CD14-positive monocyte (primary cell): ENCODE results near the gene PLIN3. TPM values are rescaled to one million over a fixed set of nuclear protein-coding genes. Genes with fewer than 3 reads are reported as not detected.
A peak's percentile ranks its signal among the peaks of the same experiment; 100 is the strongest.

Experiments
- DNase-seq, 3 donors: peaks; one replicate each; pipeline ENCODE4 v3.0.0-alpha.2; 2011 to 2022
- H2AFZ ChIP-seq: 2 replicates; pipeline ENCODE4 v1.6.0; 2012; ENCODE audit warnings: mild to moderate bottlenecking, low read depth, low read length, inconsistent platforms; ENCODE audit not compliant: insufficient read depth, poor library complexity, severe bottlenecking
- H3K27ac ChIP-seq, 2 donors: 1 replicate in 1 of 2; 2 replicates in 1 of 2; pipeline ENCODE4 v1.5.1; 2012 to 2013; ENCODE audit warnings: low read length in 2 of 2, control low read depth in 1 of 2, inconsistent platforms in 1 of 2, low read depth in 1 of 2, mild to moderate bottlenecking in 1 of 2
- H3K27me3 ChIP-seq, 2 donors: one replicate each; pipeline versions ENCODE4 v1.6.0 to v1.6.1; 2011 to 2013; ENCODE audit warnings: low read length in 2 of 2; ENCODE audit not compliant: control insufficient read depth in 2 of 2, insufficient read depth in 2 of 2
- H3K36me3 ChIP-seq, 2 donors: replicated peaks in 1 of 2; 1 replicate in 1 of 2; 2 replicates in 1 of 2; pipeline versions ENCODE4 v1.5.1 to v1.6.1; 2012 to 2013; ENCODE audit warnings: low read length in 2 of 2, control low read depth in 1 of 2, inconsistent platforms in 1 of 2, mild to moderate bottlenecking in 1 of 2; ENCODE audit not compliant: insufficient read depth in 2 of 2, control insufficient read depth in 1 of 2
- H3K4me1 ChIP-seq, 2 donors: 1 replicate in 1 of 2; 2 replicates in 1 of 2; pipeline versions ENCODE4 v1.5.1 to v1.6.1; 2012 to 2013; ENCODE audit warnings: low read length in 2 of 2, control low read depth in 1 of 2, inconsistent platforms in 1 of 2, mild to moderate bottlenecking in 1 of 2, moderate library complexity in 1 of 2; ENCODE audit not compliant: insufficient read depth in 2 of 2, control insufficient read depth in 1 of 2
- H3K4me2 ChIP-seq: replicated peaks from 2 replicates; pipeline ENCODE3; 2012; ENCODE audit warnings: low read length, moderate library complexity, mild to moderate bottlenecking; ENCODE audit not compliant: poor library complexity, severe bottlenecking; ENCODE audit errors: extremely low read depth
- H3K4me3 ChIP-seq, 3 experiments: fragments of 200-600 bp in 1 of 3; sonication (generic) in 1 of 3; replicated peaks in 1 of 3; 1 replicate in 2 of 3; 2 replicates in 1 of 3; pipeline ENCODE4 v1.5.1; 2011 to 2013; ENCODE audit warnings: low read length in 3 of 3, mild to moderate bottlenecking in 3 of 3, control low read depth in 2 of 3, low read depth in 2 of 3, inconsistent platforms in 1 of 3, moderate library complexity in 1 of 3
- H3K79me2 ChIP-seq: 2 replicates; pipeline ENCODE4 v1.6.0; 2012; ENCODE audit warnings: mild to moderate bottlenecking, control low read depth, inconsistent platforms, low read length, moderate library complexity; ENCODE audit not compliant: insufficient read depth
- H3K9ac ChIP-seq: 2 replicates; pipeline ENCODE4 v1.6.0; 2017; ENCODE audit warnings: low read length, mild to moderate bottlenecking; ENCODE audit not compliant: insufficient read depth, poor library complexity, severe bottlenecking
- H3K9me3 ChIP-seq, 2 donors: replicated peaks in 1 of 2; 1 replicate in 1 of 2; 2 replicates in 1 of 2; pipeline versions ENCODE4 v1.5.1 to v1.6.1; 2012 to 2013; ENCODE audit warnings: low read length in 2 of 2, control low read depth in 1 of 2; ENCODE audit not compliant: control insufficient read depth in 1 of 2, insufficient read depth in 1 of 2
- H4K20me1 ChIP-seq: 2 replicates; pipeline ENCODE4 v1.6.0; 2012; ENCODE audit warnings: mild to moderate bottlenecking, low read length, control low read depth, moderate library complexity; ENCODE audit not compliant: insufficient read depth
- H3K27ac Mint-ChIP-seq, 7 donors: one replicate each; pipeline ENCODE4 v1.8.0; 2020; ENCODE audit warnings: mild to moderate bottlenecking in 7 of 7, mixed read lengths in 7 of 7, moderate library complexity in 6 of 7, inconsistent platforms in 2 of 7
- H3K27me3 Mint-ChIP-seq, 3 donors: one replicate each; pipeline ENCODE4 v1.8.0; 2021 to 2022; ENCODE audit warnings: low read depth in 3 of 3, mild to moderate bottlenecking in 3 of 3, mixed read lengths in 3 of 3, moderate library complexity in 3 of 3, inconsistent platforms in 1 of 3
- H3K36me3 Mint-ChIP-seq, 2 donors: one replicate each; pipeline ENCODE4 v1.8.0; 2020; ENCODE audit warnings: mixed read lengths in 2 of 2, inconsistent platforms in 1 of 2, mild to moderate bottlenecking in 1 of 2
- H3K4me1 Mint-ChIP-seq: one replicate; pipeline ENCODE4 v1.8.0; 2020; ENCODE audit warnings: mild to moderate bottlenecking, mixed read lengths
- H3K4me3 Mint-ChIP-seq, 2 donors: one replicate each; pipeline ENCODE4 v1.8.0; 2020; ENCODE audit warnings: mild to moderate bottlenecking in 2 of 2, mixed read lengths in 2 of 2, moderate library complexity in 1 of 2
- H3K9me3 Mint-ChIP-seq, 7 donors: one replicate each; pipeline ENCODE4 v1.8.0; 2020 to 2022; ENCODE audit warnings: mixed read lengths in 7 of 7, mild to moderate bottlenecking in 6 of 7, moderate library complexity in 6 of 7, inconsistent platforms in 2 of 7
- CTCF ChIP-seq: fragments of 200-600 bp; IDR thresholded peaks from one replicate; pipeline ENCODE4 v1.8.0; 2022; ENCODE audit warnings: antibody characterized with exemption, mild to moderate bottlenecking
- WGBS: methylation state at CpG from one replicate; pipeline ENCODE4 v1.1.5; 2013; ENCODE audit warnings: missing lambda C conversion rate; ENCODE audit not compliant: insufficient coverage; 5-methylcytosine and 5-hydroxymethylcytosine counted together
- intact Hi-C, 2 donors: fragments of 100-400 bp; cut with micrococcal nuclease; formaldehyde crosslinking; loops; one replicate each; pipeline versions ENCODE4 v1.15.0 to v1.15.1; 2023
- polyA plus RNA-seq, 3 donors: library from polyadenylated mRNA; depleted of rRNA in 1 of 3; unstranded in 2 of 3; stranded (reverse) in 1 of 3; fragments of 300-500 nt in 2 of 3; fragments of >200 nt in 1 of 3; fragmentation: Illumina TruSeq in 2 of 3; gene quantifications; 1 replicate in 2 of 3; 2 replicates in 1 of 3; pipeline ENCODE4 v1.2.3, GENCODE V29; 2012 to 2021

The PLIN3 gene
- polyA plus RNA-seq, 3 donors = 78.8 to 151 (median 138) TPM

- H3K27ac Mint-ChIP-seq = peak within 1 kb of the TSS; percentile 91 to 98 (median 94)
- Histone ChIP-seq H3K4me3 (peak within 1 kb of the TSS; percentile 67 to 91 (median 82)), H3K36me3 (peaks cover 2 to 10% of the 10 kb centered on the region in 2 donors), H3K79me2 (peaks cover 52% of the 10 kb centered on the region), H3K9ac (peak within 1 kb of the TSS; percentile 98), H3K27me3 (no peaks in the 10 kb centered on the region), H3K4me2 (peak within 1 kb of the TSS; percentile 89), H3K27ac (peak within 1 kb of the TSS; percentile 88 to 96), H2AFZ (peak within 1 kb of the TSS; percentile 39), H4K20me1 (peaks cover 44% of the 10 kb centered on the region), H3K9me3 (no peaks in the 10 kb centered on the region), H3K4me1 (peaks cover 24 to 28% of the 10 kb centered on the region in 2 donors)
- DNase-seq = peak; percentile 87 to 97 (median 91)
- under 1% methylated on average over 45 of the region's 52 CpGs for WGBS
- H3K27me3 Mint-ChIP-seq = peaks cover 0 to 6% (median 0%) of the 10 kb centered on the region in 3 donors
- peaks cover 26% of the 10 kb centered on the region for H3K4me1 Mint-ChIP-seq
- TF ChIP-seq CTCF = no peak
- H3K9me3 Mint-ChIP-seq = no peaks in the 10 kb centered on the region
- peak within 1 kb of the TSS; percentile 96 for H3K4me3 Mint-ChIP-seq
- intact Hi-C loops = loop anchor here in 1 of 2 donors (2.0 to 5.0 kb wide), 2 partner anchors 21 to 36 kb away; partner anchors contain the start of gene PLIN3
- peaks cover 6 to 10% of the 10 kb centered on the region in 2 donors for H3K36me3 Mint-ChIP-seq
Observed at GRCh38 chr19:4831304-4831978, 36.0 kb downstream of the PLIN3 start, which contains the start of gene TICAM1. TICAM1 (minus strand) TSS chr19:4831712; CDS start chr19:4818377, 13,335 bp downstream.

GRCh38 chr19:4830768-4831265, 36.6 kb downstream of the PLIN3 start:
- TF ChIP-seq CTCF = no peak
- Histone ChIP-seq H3K27ac (peak overlapping the region; percentile 88 to 96), H3K9me3 (no peaks in the 10 kb centered on the region), H3K27me3 (no peaks in the 10 kb centered on the region), H2AFZ (no peak overlapping the region), H3K9ac (peak overlapping the region; percentile 98), H3K36me3 (peaks cover 2 to 11% of the 10 kb centered on the region in 2 donors), H3K79me2 (peaks cover 57% of the 10 kb centered on the region), H4K20me1 (peaks cover 46% of the 10 kb centered on the region), H3K4me1 (peaks cover 24 to 28% of the 10 kb centered on the region in 2 donors), H3K4me3 (peak overlapping the region; percentile 67 to 91 (median 82)), H3K4me2 (peak overlapping the region; percentile 89)
- no peak for DNase-seq
- intact Hi-C loops = loop anchor here in 1 of 2 donors (2.0 to 5.0 kb wide), 2 partner anchors 20 to 36 kb away; partner anchors contain the start of gene PLIN3
- H3K9me3 Mint-ChIP-seq = no peaks in the 10 kb centered on the region
- WGBS = 59% methylated on average over 6 of the region's 6 CpGs
- H3K36me3 Mint-ChIP-seq = peaks cover 5 to 12% of the 10 kb centered on the region in 2 donors
- peaks cover 26% of the 10 kb centered on the region for H3K4me1 Mint-ChIP-seq
- peak overlapping the region; percentile 96 for H3K4me3 Mint-ChIP-seq
- H3K27me3 Mint-ChIP-seq = peaks cover 0 to 4% (median 0%) of the 10 kb centered on the region in 3 donors
- H3K27ac Mint-ChIP-seq = peak overlapping the region; percentile 86 to 98 (median 94)
